Activated CD8-positive, alpha-beta memory T cell treated with anti-CD3 and anti-CD28 coated beads, Interleukin-2, amount 10 ng/mL, durations not matched to agents 7 days and 5 days (primary cell): ENCODE data around the gene CXCL9. TPM values are rescaled to one million over a fixed set of nuclear protein-coding genes. Genes with fewer than 3 reads are reported as not detected.
"Not testable (repeated sequence)": the region's sequence is repeated elsewhere in the genome, so short reads cannot be mapped to it uniquely, and the experiment has no call there.

Experiments used
- ATAC-seq: fragments of 150-1000 bp; cut with Tn5 transposase; one replicate; pipeline ENCODE4 v1.10.0; 2021; ENCODE audit warnings: moderate library complexity
- CTCF ChIA-PET: fragments of 350-600 bp; sonication (Branson Sonifier 250); formaldehyde crosslinking; loops from one replicate; lab custom pipeline; 2021; ENCODE audit warnings: antibody characterized with exemption; lab: Charles Lee
- DNase-seq: peaks from one replicate; pipeline ENCODE4 v3.0.0-alpha.2; 2020
- H3K27ac Mint-ChIP-seq: one replicate; pipeline ENCODE4 v1.8.0; 2021; ENCODE audit warnings: mild to moderate bottlenecking, mixed read lengths
- H3K27me3 Mint-ChIP-seq: one replicate; pipeline ENCODE4 v1.8.0; 2021; ENCODE audit warnings: mixed read lengths
- H3K36me3 Mint-ChIP-seq: one replicate; pipeline ENCODE4 v1.8.0; 2021; ENCODE audit warnings: mild to moderate bottlenecking, mixed read lengths
- H3K4me1 Mint-ChIP-seq: one replicate; pipeline ENCODE4 v1.8.0; 2021; ENCODE audit warnings: mixed read lengths
- H3K4me3 Mint-ChIP-seq: one replicate; pipeline ENCODE4 v1.8.0; 2021; ENCODE audit warnings: mild to moderate bottlenecking, moderate library complexity, mixed read lengths
- H3K9me3 Mint-ChIP-seq: one replicate; pipeline ENCODE4 v1.8.0; 2022; ENCODE audit warnings: low read depth, mixed read lengths
- total RNA-seq, 2 experiments: library from RNA; stranded (reverse); gene quantifications; one replicate each; pipeline ENCODE4 v1.2.3, GENCODE V29; 2021

Gene CXCL9
- total RNA-seq, result under 1 TPM in 1 of 2 experiments, not detected in 1; 0.07 TPM

GRCh38 chr4:76007089-76007862 is at the start of gene CXCL9:
TSS of gene CXCL9 (minus strand) at chr4:76007509. CDS start at chr4:76007449, 60 bp downstream.
- ATAC-seq, result no peak
- CTCF ChIA-PET, result no interaction called here
- no peaks in the 10 kb centered on the region for H3K9me3 Mint-ChIP-seq
- peaks cover 19% of the 10 kb centered on the region for H3K4me1 Mint-ChIP-seq
- peaks cover 26% of the 10 kb centered on the region for H3K27me3 Mint-ChIP-seq
- no peak within 1 kb of the TSS for H3K4me3 Mint-ChIP-seq
- DNase-seq, result no peak
- no peak within 1 kb of the TSS for H3K27ac Mint-ChIP-seq
- peaks cover 8% of the 10 kb centered on the region for H3K36me3 Mint-ChIP-seq

GRCh38 chr4:76055421-76055820 is 48.1 kb upstream of the CXCL9 start:
- H3K4me1 Mint-ChIP-seq, result peaks cover 61% of the 10 kb centered on the region
- H3K9me3 Mint-ChIP-seq, result no peaks in the 10 kb centered on the region
- no peak for DNase-seq
- H3K4me3 Mint-ChIP-seq, result no peak overlapping the region
- H3K36me3 Mint-ChIP-seq, result peaks cover 7% of the 10 kb centered on the region
- peaks cover 4% of the 10 kb centered on the region for H3K27me3 Mint-ChIP-seq
- CTCF ChIA-PET, result interaction anchor here (1.0 to 3.2 kb wide), 3 partner anchors 12 to 59 kb away, joined by 3 to 15 read pairs (median 4); no protein-coding TSS in a partner anchor
- no peak for ATAC-seq
- peak overlapping the region; percentile 58 for H3K27ac Mint-ChIP-seq

- Mint-ChIP-seq H3K36me3 (peaks cover 5% of the 10 kb centered on the region), H3K4me1 (peaks cover 57% of the 10 kb centered on the region), H3K9me3 (no peaks in the 10 kb centered on the region), H3K27ac (peak overlapping the region; percentile 58), H3K27me3 (peaks cover 4% of the 10 kb centered on the region), H3K4me3 (no peak overlapping the region)
- DNase-seq, result peak; percentile 67
- peak; percentile 73 for ATAC-seq
- CTCF ChIA-PET, result interaction anchor here (1.0 to 3.2 kb wide), 5 partner anchors 12 to 115 kb away, joined by 3 to 15 read pairs (median 3); no protein-coding TSS in a partner anchor
These were observed 47.7 kb upstream of the CXCL9 start for GRCh38 chr4:76055016-76055415.

GRCh38 chr4:76053730-76054129 is 46.4 kb upstream of the CXCL9 start:
- no peak overlapping the region for H3K27ac Mint-ChIP-seq
- DNase-seq (no peak), ATAC-seq (no peak)
- H3K4me3 Mint-ChIP-seq, result no peak overlapping the region
- peaks cover 4% of the 10 kb centered on the region for H3K27me3 Mint-ChIP-seq
- CTCF ChIA-PET, result interaction anchor here (0.6 to 3.2 kb wide), 5 partner anchors 37 to 243 kb away, joined by 3 to 15 read pairs (median 3); no protein-coding TSS in a partner anchor
- peaks cover 5% of the 10 kb centered on the region for H3K36me3 Mint-ChIP-seq
- H3K9me3 Mint-ChIP-seq, result no peaks in the 10 kb centered on the region
- H3K4me1 Mint-ChIP-seq, result peaks cover 45% of the 10 kb centered on the region

GRCh38 chr4:76050560-76051050 is 43.3 kb upstream of the CXCL9 start:
- H3K36me3 Mint-ChIP-seq, H3K27ac Mint-ChIP-seq, H3K4me3 Mint-ChIP-seq, H3K27me3 Mint-ChIP-seq, H3K9me3 Mint-ChIP-seq, CTCF ChIA-PET, DNase-seq, ATAC-seq: not testable (repeated sequence)
- H3K4me1 Mint-ChIP-seq, result peaks cover 16% of the 10 kb centered on the region

- DNase-seq, CTCF ChIA-PET, H3K27ac Mint-ChIP-seq, H3K4me1 Mint-ChIP-seq, ATAC-seq, H3K4me3 Mint-ChIP-seq, H3K27me3 Mint-ChIP-seq, H3K9me3 Mint-ChIP-seq, H3K36me3 Mint-ChIP-seq: not testable (repeated sequence)
These were observed 42.6 kb upstream of the CXCL9 start for GRCh38 chr4:76049860-76050416.

- not testable (repeated sequence) for H3K36me3 Mint-ChIP-seq
- peaks cover 17% of the 10 kb centered on the region for H3K4me1 Mint-ChIP-seq
These were observed 37.4 kb upstream of the CXCL9 start for GRCh38 chr4:76044686-76045085.

GRCh38 chr4:76043306-76043705 is 36.0 kb upstream of the CXCL9 start:
- H3K27me3 Mint-ChIP-seq, H3K36me3 Mint-ChIP-seq, H3K9me3 Mint-ChIP-seq, CTCF ChIA-PET, ATAC-seq, H3K4me3 Mint-ChIP-seq, H3K27ac Mint-ChIP-seq, DNase-seq: not testable (repeated sequence)
- peaks cover 17% of the 10 kb centered on the region for H3K4me1 Mint-ChIP-seq

More at GRCh38 chr4:76044686-76045085, 37.4 kb upstream of the CXCL9 start:
- H3K27ac Mint-ChIP-seq, H3K9me3 Mint-ChIP-seq, ATAC-seq, H3K27me3 Mint-ChIP-seq, H3K4me3 Mint-ChIP-seq, CTCF ChIA-PET, DNase-seq: not testable (repeated sequence)

- not testable (repeated sequence) for H3K36me3 Mint-ChIP-seq, H3K27me3 Mint-ChIP-seq, H3K9me3 Mint-ChIP-seq, DNase-seq
- CTCF ChIA-PET, result interaction anchor here (0.7 to 1.9 kb wide), 2 partner anchors 15 to 22 kb away, joined by 3 to 6 read pairs; no protein-coding TSS in a partner anchor
- Mint-ChIP-seq H3K27ac (peak overlapping the region; percentile 85), H3K4me1 (peaks cover 17% of the 10 kb centered on the region), H3K4me3 (peak overlapping the region; percentile 66)
- ATAC-seq, result peak; percentile 87
These were observed 35.1 kb upstream of the CXCL9 start for GRCh38 chr4:76042241-76042998.

- ATAC-seq (no peak), DNase-seq (no peak)
- Mint-ChIP-seq H3K36me3 (peaks cover 2% of the 10 kb centered on the region), H3K27me3 (peaks cover 4% of the 10 kb centered on the region), H3K4me1 (peaks cover 21% of the 10 kb centered on the region), H3K27ac (no peak overlapping the region), H3K4me3 (no peak overlapping the region), H3K9me3 (no peaks in the 10 kb centered on the region)
- CTCF ChIA-PET, result interaction anchor here (1.4 to 2.5 kb wide), 3 partner anchors 11 to 41 kb away, joined by 3 to 10 read pairs (median 3); no protein-coding TSS in a partner anchor
These were observed 29.5 kb upstream of the CXCL9 start for GRCh38 chr4:76036855-76037254.

- ATAC-seq, result no peak
- DNase-seq, result no peak
- no peak within 1 kb of the TSS for H3K27ac Mint-ChIP-seq
- H3K4me1 Mint-ChIP-seq, result peaks cover 16% of the 10 kb centered on the region
- CTCF ChIA-PET, result interaction anchor here (1.4 to 2.5 kb wide), 3 partner anchors 10 to 40 kb away, joined by 3 to 10 read pairs (median 3); no protein-coding TSS in a partner anchor
- H3K36me3 Mint-ChIP-seq, result peaks cover 3% of the 10 kb centered on the region
- no peak within 1 kb of the TSS for H3K4me3 Mint-ChIP-seq
- H3K9me3 Mint-ChIP-seq, result no peaks in the 10 kb centered on the region
- peaks cover 12% of the 10 kb centered on the region for H3K27me3 Mint-ChIP-seq
These were observed 28.6 kb upstream of the CXCL9 start, which contains the start of gene CXCL11 for GRCh38 chr4:76035799-76036380. TSS of gene CXCL11 (minus strand) at chr4:76036070. CDS start at chr4:76035987, 83 bp downstream.

- Mint-ChIP-seq H3K9me3 (no peaks in the 10 kb centered on the region), H3K4me1 (peaks cover 16% of the 10 kb centered on the region), H3K36me3 (peaks cover 3% of the 10 kb centered on the region), H3K4me3 (no peak overlapping the region), H3K27ac (no peak overlapping the region), H3K27me3 (peaks cover 18% of the 10 kb centered on the region)
- DNase-seq (no peak), ATAC-seq (no peak)
- CTCF ChIA-PET, result interaction anchor here (1.6 to 2.5 kb wide), 2 partner anchors 9 to 39 kb away, joined by 3 to 10 read pairs; no protein-coding TSS in a partner anchor
These were observed 27.8 kb upstream of the CXCL9 start for GRCh38 chr4:76035141-76035540.
